NCI-H2107 (cell line): Measurements from ENCODE around the gene OS9.
A peak's percentile ranks its signal among the peaks of the same experiment; 100 is the strongest.

ENCODE experiments used
- DNase-seq: peaks from one replicate; lab custom pipeline; 2025; lab: John Stamatoyannopoulos, UW

Gene OS9

DNA sequence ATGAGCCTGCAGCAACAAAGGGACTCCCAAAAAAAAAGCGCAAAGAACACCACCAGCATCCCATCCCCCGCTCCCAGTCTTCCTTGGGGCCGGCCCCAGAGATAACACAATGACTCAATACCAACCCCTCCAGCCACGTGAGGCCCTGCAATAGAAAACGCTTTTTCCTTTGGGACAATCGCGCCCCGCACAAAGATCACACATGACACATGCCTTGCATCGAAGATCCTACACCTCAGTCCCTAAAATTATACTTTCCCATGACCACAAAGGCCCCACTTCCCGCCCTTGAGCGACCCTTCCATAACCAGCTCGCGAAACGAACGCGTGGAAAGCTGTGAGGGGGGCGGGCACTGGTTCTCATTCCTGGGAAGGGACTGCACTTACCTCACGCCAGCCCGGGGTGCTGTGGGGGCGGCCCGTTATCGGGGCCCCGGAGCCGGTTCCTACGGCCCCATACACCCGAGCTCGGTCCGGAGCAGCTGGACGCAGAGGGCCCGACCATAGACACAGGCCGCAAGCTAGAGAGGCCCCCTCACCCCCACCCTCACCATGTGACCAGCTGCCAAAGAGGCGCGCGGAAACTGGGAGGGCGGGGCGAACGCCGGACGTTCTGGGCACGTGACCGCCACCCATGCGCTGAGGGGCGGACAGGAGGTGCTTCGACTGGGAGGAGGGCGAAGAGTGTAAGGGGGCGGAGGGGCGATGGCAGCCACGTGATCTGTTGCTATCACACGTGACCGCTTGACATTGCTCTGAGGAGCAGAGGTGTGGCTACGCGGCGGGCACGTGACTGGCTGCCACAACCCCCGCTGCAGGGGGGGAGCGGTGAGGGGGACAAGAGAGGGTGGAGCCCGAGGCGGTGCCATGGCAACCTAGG, 58.1 kb downstream of the OS9 start, which contains the start of gene CDK4:
TSS of gene CDK4 (minus strand) at position 523 of the 880 bp plus-strand sequence. CDS start 593 bp downstream, outside the sequence.
- DNase-seq = peak; percentile 98

DNA sequence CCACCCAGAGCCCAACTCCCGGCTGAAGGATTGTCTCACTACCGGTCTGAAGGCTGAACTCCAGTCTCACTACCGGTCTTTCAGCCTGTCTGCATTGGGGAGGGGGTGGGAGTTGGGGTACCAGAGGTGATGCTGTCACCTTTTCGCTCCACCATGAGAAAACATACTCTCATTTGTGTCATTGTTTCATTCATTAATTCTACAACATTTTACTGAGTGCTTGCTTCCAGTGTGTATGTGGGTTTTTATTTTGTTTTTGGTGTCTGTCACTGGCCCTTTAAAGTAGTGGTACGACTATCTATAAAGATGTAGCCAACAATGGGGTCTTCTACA, 58.7 kb downstream of the OS9 start:
- DNase-seq = no peak

DNA sequence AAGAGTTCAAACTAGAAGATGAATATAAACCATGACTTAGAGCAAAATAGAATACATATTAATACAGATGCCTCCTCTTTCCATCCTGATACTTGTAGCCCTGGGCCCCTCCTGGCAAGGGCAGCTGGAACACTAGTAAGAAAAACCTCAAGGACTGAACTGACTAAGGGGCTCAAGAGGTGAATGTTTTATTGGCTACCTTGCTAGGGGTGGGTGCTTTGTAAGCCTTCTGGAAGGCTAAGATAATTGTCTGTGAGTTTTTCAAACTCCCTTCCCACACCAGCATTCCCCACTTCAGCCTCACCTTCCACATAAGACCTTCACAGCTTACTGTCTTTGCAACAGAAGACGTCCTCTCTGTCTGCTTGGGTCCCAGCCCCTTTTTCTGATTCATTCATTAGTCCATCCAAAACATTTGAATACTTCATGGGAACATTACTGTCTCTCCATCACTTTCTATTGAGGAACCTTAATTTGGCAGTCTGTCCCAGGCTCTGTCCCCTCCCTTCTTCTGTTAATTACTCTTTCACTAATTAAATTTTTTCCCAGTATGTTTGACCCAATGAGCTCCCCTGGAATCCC, 59.9 kb downstream of the OS9 start:
- DNase-seq = no peak

DNA sequence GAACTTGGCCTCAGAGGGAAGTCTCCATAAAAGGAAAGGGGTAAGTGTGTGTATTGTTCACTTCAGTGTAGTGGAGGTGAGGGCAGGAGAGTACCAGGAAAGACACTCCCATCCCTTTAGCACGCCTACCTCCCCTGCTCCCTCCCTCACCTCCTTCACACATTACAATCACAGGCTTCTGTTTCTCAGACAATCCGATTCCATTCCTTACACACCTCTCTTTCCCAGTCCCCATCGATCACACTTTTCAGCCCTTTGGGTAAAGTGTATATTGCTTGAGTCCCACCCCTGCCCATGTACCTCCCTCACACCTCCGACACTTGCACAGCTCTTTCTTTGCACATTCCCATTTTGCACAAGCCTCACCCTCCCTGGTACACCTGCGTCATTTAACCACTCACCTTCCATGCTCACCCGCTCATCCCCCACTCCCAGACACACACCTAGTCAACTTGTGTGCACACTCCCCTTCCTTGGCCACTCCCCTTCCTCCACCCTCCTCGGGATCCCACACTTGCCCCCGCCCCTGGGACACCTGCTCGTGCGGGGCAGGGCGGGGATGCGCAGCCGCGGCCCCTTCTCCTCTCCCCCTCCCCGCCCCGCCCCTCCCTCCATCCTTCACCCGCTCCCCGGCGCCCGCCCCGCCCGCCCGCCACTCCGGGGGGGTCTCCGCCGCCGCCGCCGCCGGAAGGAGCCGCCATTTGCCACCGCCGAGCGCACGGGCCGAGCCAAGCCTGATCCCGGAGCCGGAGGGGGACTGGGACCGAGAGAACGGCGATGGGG, 60.7 kb downstream of the OS9 start, which contains the start of gene MARCHF9:
TSS of gene MARCHF9 (plus strand) at position 693 of the 783 bp plus-strand sequence. CDS start 426 bp downstream, outside the sequence.
- peak; percentile 57 for DNase-seq

DNA sequence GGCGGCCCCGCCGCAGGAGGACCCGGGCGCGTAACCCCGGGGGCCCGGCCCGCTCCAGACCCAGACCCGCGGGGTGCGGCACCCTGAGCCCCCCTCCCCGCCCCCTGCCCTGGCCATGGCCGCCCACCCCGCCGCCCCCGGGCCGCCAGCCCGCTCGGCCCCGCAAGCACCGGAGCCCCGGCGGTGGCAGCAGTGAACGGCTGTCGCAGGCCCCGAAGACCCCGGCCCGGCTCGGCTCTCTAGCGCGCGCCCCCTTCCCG, 61.2 kb downstream of the OS9 start:
- no peak for DNase-seq

DNA sequence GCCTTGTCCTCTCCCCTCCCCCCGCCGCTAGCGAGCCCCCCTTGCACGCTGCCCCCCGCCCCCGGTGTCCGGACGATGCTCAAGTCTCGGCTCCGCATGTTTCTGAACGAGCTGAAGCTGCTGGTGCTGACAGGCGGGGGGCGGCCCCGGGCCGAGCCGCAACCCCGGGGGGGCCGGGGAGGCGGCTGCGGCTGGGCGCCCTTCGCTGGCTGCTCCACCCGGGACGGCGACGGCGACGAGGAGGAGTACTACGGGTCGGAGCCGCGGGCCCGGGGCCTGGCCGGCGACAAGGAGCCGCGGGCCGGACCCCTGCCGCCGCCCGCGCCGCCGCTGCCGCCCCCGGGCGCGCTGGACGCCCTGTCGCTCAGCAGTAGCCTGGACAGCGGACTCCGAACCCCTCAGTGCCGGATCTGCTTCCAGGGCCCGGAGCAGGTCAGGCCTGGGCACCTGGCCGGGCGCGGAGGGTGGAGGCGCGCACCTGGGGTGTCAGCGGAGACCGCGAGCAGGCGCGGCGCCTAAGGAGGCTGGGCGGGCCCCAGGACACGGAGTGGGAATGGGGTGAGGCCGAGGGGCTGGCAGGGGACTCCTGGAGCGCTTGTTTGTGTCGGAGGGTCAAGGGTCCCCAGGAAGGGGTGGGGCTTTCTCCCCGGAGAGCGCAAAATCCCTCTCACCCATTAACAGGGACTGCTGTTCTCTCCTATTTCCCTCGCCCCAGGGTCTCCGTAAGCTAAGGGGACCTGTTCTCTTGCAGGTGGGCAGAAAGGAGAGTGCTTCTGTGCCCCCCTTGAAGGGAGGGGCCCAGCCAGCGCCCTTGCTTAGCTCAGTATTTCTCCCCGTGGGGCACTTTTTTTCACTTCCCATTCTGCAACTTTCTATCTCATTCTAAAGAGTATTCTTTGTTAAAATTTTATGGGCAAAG, 61.8 kb downstream of the OS9 start:
- DNase-seq = no peak

DNA sequence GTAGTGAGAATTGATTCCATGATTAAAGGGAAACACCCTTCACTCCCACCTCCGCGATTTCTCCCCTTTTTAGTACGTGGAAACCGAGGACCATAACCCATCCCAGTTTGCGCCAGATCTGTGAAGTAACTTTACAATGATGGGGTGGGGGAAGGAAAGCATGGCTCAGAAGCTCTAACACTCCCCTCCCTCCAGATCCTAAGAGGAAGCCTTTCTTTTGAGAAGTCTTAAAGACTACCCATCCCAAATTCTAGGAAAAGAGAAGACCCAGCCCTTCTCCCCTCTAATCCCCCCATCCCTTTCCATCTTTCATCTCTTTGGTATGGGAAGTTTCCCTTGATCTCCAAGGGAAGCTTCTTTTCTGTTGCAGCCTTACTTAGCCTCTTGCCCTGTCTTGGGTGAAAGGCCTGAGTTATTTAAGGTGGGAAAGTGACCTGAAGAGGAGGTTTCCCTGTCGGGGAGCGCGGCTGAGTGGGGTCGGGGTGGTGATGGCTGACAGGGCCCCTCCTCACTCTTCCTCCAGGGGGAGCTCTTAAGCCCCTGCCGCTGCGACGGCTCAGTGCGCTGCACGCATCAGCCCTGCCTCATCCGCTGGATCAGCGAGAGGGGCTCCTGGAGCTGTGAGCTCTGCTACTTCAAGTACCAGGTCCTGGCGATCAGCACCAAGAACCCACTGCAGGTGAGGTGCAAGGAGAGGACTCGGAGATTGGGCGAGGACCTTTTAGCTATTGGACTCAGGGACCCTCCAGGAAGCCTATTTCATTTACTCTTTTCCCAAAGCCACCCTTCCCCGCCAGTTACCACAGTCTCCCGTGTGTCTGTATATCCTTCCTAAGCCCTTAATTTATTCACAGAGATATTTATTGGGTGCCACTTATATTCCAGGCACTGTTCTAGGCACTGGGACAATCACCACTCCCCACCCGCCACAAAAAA, 62.7 kb downstream of the OS9 start:
- DNase-seq = no peak

DNA sequence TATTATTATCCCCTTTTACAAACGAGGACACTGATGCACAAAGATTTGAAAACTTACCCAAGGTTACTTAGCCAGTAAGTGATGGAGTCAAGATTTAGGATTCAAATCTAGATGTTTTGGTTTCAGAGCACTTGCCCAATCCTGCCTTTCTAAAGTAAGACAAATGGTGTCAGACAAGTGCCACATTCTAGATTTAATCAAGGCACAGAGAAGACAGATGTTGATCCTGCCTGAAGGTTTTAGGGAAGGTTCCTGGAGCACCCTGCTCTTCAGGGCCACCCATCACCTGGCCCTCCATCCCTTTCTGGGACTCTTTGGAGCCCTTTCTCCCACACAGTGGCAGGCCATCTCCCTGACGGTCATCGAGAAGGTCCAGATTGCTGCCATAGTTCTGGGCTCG, 63.8 kb downstream of the OS9 start:
- no peak for DNase-seq

DNA sequence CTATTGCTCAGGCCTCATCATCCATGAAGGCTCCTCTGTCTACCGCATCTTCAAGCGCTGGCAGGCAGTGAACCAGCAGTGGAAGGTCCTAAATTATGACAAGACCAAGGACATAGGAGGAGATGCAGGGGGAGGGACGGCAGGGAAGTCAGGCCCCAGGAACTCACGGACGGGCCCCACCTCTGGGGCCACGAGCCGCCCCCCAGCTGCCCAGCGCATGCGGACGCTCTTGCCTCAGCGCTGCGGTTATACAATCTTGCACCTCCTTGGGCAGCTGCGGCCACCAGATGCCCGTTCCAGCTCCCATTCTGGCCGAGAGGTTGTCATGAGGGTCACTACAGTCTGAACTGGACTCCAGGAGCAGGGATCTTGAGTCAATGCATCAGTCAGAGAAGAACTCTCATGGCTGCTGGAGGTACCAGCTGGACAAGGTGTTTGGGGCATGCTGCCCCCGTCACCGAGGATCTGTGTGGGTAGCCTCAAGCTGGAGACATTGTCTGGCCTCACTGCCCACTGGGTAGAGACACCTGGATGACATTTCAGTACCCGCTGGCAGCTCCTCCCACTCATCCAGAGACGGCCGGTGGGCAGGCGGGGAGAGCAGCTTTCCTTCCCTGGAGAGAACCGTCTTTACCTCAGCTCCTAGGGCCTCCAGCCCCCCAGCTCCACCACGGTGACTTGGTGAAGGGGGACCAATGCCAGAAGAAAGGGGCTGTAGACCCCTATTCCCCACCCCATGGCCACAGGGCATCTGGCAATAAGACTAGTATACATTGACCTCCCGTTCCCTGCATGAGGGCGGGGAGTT, 64.8 kb downstream of the OS9 start:
- no peak for DNase-seq

DNA sequence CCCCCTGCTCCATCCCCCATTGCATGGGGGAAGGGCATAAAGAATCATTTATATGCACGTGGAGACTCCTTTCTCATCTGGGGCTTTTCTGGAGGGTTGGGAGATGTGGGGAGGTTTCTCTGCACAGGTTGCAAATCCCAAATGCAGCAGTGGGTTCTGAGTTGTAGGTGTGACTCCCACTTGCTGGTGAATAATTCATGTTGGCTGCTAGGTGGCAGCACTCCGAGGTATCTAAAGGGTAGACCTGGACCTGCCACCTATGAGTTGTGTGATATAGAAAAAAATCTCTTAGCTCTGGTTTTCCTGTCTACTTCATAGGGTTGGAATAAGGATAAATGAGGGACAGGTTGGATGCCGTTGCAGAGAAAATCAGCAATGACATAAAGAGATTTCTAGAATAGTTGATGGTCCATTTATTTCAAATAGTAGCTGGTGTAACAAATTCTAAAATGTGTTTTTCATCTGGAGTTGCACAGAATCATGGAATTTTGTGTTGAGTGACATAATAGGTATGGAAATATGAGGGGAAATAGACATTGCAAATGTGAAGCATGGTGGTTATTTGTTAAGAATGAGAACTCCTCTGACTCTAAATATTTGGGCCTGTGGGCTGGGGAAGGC, 65.5 kb downstream of the OS9 start:
- no peak for DNase-seq

DNA sequence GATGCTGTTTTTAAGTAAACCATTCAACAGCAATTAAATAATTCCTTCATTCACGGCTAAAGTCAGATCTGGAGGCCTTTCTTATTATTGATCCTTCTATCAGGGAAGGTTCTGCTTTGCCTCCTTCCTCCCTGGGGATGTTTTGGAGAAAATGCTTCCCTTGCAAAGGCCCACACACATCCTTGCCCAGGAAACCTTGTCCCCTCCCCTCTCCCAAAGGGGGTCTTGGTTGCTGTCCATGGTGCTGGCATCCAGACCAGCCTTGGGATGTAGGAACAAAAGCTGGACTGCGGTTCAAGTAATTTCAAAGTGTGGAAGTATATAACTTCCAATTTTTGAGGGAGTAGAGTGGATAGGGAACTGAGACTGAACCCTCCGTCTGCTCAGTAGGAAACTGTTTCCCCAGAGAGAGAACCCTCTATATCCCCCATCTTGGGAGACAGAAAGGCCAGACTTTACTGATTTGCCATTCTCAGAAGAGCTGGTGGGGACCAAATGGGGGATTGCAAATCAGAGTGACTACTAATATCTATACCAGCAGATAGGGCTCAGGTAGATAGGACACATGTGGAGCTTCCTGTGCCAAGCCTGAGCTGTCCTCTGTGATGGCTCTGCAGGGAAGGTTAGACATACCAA, 66.5 kb downstream of the OS9 start:
- no peak for DNase-seq

DNA sequence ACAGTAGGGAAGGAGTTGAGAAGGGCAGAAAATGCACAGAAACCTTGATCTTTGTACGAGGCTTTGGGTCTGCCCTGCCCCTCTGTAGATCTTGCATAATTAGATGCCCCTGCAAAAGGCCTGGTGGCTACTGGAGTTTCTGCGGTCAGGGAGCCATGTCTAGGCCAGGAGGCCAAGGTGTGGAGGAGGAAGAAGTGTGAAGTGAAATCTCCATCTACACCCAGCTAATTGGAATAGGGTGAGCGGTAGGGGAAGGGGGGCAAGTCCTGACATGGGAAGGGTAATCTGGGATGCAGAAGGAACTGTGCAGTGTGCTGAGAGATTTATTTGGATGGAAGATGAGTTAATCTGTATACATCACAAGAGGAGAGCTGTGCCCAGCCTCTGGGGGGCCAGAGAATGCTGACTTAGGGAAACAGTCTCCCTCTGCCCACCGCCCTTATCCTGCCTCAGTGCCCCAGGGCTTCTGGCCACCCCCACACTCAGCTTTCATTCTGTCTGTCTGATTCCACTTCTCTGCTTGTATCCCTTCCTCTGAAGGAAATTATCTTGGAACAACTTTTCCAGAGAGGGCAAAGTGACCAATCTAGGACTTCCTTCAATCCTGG, 67.6 kb downstream of the OS9 start:
- DNase-seq = no peak

DNA sequence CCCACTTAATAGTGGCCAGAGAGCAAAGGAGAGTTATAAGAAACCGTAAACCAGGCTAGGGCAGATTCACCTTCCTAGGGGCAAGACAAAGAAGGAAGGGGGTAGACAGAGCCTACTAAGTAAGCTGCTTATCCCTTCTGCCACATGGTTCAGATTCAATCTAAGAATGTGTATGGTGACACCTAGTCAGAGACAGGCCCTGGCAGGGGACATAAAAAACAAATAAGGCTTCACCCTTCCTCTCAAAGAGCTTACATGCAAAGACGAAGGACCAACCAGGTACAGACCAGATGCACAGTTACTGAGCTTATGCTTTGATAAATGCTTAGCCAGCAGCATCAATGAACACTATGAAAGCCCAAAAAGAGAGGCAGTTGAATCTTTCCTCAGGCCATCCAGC, 68.5 kb downstream of the OS9 start:
- no peak for DNase-seq

DNA sequence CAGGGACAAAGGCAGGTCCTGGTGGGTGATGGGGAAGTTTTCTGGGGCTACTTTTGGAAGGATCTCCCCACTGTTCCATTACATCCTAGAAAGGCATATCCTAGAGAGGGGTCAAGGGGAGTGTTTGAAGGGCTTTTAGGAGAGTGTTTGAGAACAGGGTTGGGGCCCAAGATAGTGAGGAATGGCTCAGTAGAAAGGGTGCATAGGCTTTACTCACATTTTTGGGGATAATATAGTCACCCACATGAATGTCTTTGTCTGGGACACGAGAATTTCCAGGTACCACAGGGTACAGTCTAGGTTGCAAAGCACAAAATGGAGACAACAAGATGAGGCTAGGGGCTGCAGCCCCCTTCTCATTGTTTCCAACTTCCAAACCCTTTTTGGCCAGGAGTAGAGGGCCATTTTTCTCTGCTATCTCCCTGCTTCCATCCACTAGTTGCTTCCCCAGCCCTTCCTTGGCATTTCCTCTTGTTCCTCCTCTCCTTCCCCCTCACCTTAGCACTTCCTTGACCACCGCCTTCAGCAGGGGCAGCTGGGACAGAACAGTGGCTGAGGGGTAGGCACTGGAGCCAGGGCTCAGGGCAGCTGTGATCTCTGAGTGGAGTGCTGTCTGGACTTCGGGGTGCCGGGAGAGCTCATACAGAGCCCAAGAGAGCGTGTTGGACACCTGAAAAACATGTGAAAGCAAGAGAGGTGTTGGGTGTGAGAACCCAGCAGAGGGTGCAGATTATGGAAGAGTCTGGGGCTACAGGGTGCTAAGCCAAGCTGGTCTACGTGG, 70.1 kb downstream of the OS9 start:
- no peak for DNase-seq

DNA sequence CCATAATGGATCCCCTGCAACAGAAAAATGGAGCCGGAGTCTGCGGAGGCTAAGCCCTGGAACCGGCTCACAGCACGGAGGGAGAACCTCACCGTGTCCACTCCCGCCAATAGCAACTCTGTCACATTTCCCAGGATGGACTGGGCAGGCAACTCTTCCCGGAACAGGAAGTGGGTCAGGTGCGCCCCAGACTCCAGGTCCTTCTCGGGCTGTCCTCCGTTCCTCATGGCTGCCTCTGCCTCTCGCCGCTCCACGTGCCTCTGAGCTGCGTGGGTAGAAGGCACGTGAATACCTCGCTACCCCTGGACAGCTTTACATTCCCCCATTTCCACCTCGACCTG, 70.7 kb downstream of the OS9 start:
- DNase-seq = no peak

DNA sequence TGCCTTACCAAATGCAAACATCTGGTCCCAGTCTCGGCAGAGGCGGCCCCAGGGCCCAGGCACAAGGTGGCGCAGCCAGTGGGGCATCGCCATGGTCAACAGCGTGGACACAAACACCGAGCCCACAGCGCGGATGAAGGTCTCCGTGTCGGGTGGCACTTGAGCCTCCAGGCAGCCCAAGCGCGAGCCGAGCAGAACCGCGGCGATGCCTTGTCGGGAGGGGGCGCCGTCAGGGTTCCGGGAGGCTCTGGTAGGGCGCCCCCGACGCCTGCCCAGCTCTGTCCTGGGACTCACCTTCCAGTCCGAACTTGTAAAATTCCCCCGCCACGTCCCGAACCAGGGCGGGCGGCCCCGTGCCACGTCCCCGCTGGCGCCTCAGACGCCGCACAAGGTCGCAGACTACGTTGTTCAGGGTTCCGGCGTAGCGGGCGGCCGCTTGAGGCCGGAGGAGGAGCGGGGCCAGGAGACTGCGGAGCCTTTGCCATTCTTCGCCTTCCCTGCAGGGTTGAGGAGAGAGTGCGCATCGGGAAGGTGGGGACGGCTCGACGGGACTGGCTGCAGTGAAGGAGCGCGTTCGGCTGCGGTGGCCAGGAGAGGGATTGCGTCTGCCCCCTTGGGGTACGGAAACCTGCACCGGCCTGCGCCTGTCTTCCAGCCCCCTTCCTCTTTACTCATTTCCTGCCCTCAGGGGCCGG, 71.2 kb downstream of the OS9 start:
- DNase-seq = no peak

DNA sequence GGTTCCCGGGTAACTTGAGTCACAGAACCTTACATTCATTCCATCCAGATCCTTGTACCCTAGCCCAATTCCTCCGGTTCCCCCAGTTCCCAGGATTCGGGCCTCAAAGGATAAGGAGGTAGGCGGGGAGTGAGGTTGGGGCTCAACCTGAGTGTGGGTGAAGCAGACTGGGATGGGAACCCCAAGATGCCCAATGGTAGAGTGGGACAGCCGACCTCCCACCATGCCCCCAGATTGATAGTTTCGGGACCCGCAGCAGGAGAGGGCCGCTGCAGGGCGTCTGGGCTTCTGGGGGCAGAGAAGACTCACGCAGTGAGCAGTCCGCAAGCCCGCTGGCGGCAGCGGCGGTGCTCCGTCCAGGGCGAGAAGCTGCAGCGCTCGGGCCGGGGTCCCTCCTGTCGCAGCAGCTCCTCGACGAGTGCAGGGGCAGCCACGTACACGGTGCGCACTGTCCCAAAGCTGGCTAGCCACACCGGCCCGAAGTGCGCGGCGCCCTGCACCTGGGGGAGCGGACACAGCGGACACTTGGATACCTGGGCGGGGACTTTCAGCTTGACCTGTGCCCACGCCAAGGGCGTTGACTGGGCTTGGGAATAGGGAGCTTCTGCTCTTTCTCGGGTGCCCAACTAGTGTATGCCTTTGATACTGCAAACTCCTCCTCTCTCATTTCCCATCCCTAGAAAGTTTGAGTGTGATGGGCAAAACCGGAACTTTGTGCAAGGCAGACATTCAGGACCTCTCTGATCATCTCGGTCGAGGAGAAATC, 71.9 kb downstream of the OS9 start:
- no peak for DNase-seq
